GM21786 (cell line): ENCODE measurements around the gene DDX19B.
A peak's percentile ranks its signal among the peaks of the same experiment; 100 is the strongest.
"Not testable (repeated sequence)": the region's sequence is repeated elsewhere in the genome, so short reads cannot be mapped to it uniquely, and the experiment has no call there.

Experiments used
- ATAC-seq: cut with Tn5 transposase; IDR thresholded peaks from one replicate; pipeline ENCODE4 v1.9.1; 2021; ENCODE audit not compliant: unreplicated experiment

The DDX19B gene

DNA sequence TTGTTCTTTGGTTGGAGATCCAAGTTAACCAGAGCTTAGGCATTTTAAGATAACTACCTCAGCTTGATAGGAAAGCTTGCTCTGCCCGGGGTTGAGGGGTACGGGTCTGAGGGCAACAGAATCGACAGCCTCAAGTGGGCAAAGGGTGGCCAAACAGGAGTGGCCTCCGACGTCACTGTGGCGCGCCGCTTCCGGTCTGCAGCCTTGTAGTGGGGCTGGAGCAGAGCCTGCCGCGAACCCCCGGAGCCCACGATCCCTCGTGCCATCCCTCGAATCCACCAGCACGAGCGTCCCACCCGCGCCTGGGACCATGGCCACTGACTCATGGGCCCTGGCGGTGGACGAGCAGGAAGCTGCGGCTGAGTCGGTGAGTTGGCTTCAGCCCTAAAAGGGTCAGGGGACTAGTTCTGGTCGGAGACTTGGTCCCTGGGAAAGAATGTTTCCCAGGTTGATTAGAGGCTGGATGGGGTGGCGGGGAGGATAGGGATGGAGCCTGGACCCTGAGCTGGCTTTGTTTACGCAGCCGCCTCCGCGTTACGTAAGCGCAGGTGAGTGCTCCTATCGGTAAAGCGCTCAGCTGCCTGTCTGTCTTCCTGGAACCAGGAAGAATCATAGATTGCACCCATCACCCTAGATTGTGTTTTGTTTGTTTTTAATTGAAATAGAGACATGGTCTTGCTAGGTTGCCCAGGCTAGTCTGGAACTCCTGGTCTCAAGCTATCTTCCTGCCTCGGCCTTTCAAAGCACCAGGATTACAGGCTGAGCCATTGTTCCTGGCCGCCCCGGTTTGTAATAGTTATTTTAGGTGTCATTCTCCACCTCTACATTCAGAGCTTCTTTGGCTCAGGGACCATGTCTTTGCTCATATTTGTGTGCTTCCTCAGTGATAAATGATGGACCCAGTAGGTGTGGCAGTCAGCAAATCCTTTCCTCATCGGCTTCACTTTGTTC, at the start of gene DDX19B:
Gene DDX19B, plus strand, starts transcription at position 199 of the 951 bp plus-strand sequence. Its CDS starts 112 bp downstream, at position 311.
- peak; percentile 85 for ATAC-seq

DNA sequence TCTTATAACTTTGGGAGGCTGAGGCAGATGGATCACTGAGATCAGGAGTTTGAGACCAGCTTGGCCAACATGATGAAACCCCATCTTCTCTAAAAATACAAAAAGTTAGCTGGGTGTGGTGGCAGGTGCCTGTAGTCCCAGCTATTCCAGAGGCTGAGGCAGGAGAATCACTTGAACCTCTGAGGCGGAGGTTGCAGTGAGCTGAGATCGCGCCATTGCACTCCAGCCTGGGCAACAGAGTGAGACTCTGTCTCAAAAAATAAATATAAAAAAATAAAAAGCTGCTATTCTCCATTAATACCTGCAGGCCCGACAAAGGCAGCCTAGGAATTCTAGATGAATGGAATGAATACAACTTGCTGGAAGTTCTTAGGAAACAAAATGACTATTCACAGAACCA, 49.3 kb upstream of the DDX19B start:
- ATAC-seq: not testable (repeated sequence)

DNA sequence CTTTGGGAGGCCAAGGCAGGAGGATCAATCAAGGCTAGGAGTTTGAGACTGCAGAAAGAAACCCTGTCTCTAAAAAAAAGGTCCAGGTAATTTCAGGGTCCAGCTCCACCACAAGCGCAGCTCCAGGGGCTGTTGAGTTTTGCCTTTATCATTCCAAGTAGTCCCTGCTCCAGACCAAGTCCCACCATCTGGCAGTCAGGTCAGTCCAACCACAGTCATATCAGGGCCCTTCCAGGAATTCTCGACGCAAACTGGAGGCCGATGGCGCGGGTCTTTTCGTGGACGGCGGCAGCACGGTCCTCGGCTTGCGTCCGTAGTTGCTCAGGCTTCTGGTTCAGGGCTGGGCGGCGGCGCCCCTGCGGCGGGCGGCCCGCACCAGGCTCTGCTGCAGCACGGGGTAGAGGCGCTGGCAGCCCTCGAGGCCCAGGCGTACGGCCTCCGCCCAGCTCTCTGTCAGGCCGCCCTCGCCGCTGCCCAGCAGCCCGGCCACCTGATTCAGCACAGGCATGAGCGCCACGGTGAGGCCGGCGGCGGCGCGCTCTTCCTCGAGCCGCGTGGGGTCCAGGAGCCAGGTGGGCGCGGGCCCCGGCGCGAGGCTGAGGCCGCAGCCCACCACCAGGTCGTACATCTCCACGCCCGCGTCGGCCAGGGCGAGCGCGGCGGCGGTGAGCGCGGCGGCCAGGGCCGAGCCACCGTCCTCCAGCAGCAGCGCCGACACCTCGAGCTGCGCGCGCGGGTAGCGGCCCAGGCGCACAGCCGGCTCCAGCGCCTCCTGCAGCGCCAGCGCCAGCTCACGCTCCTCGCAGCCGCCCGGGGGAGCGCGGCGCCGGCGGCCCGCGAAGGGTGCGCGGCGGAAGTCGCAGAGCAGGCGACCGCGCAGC, 48.0 kb upstream of the DDX19B start:
- peak; percentile 38 for ATAC-seq

DNA sequence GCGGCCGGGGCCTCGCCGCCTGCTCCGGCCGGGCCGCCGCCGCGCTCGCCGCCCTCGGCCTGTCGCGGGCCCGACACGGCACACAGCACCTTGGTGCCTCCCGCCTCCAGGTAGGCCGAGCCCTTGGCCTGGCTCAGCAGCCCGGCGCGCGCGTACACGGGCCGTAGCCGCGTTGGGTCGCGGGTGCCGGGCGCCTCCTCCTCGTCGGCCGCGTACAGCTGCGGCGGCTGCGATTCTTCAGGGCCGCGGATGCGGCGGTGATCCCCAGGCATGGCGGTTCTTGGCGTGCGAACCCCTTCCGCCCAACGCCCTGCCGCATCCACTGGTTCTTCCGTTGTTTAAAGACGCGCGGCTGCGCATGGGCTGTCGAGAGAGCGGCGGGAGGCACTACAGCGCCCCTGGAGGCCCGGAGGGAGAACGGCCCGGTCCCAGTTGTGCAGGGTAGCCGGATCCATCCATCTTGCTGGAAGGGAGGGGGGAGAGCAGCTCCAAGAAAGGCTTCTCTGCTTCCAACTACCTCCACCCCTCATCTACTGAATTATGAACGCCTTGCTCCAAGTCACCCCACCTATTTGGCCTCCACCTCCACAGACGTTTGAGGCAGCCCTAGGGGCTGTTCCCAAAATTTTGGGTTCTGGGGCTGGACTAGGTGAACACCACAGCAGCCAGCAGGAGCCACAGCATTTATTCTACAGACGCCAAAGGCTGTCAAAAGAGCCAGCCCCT, 47.2 kb upstream of the DDX19B start, which contains the start of gene EXOSC6:
Gene EXOSC6, minus strand, starts transcription at position 312 of the 726 bp plus-strand sequence. Its CDS starts 40 bp downstream, at position 272.
- ATAC-seq: peak; percentile 87

DNA sequence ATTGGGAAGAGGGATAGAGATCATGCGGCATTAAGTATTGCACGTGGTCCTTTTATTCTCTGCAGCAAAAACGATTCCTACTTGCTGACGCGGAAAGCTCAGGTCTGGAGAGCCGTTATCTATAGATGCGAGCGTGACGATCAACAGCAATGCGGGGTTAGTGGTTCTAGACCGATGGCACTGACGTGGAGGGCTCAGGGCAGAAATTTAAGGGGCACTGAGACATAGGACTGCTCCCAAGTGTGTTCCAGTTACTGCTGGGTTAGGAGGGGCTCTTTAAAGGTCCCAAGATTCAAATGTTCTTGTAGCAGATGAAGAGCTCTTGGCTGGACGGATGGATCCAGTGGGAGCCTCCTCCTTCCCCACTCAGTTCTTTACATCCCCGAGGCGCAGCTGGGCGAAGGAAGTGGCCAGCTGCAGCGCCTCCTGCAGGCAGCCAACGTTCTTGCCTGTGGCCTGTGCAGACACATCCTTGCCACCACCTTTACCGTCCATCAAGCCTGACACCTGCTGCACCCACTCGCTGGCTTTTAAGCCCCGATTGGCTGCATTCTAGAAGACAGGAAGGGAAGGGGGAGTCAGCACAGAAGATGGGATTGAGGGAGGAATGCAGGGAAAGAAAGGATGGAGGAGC, 46.5 kb upstream of the DDX19B start:
- ATAC-seq: no peak

DNA sequence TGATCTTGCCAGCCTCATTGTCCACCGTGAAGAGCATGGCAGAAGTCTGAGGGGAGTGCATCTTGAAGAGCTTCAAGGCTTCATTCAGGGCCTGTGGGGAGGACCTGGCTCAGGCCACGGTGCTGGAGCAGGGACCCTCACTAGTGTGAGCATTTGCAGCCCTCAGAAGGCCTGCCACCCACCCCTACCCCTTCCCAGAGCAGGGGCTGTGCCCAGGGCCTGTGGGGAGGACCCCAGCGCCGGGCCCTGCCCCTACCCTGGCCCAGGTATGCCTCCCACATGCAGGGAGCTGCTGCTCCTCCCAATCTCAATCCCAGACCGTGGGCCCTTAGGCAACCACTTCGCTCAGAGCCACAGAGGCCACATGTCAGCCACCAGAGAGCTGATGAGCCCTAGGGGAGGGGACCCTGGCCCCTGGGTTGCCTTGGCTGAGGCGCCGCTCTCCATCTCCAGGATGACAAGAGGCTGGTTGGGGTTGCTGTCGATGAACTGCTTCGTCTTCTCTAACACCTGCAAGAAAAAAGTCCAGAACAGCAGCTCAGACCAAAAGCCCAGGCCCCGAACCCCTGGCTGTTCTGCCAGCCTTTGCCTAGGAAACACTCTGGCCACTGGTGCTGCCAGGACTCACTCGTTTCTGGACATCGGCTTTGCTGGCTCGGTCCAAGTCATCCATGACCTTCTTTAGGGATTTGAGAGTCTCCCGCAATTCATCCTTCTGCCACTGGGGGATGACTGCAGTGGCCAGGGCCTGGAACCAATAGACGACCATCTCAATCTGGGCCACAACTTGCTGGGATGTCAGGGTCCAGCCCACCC, 45.5 kb upstream of the DDX19B start:
- no peak for ATAC-seq

DNA sequence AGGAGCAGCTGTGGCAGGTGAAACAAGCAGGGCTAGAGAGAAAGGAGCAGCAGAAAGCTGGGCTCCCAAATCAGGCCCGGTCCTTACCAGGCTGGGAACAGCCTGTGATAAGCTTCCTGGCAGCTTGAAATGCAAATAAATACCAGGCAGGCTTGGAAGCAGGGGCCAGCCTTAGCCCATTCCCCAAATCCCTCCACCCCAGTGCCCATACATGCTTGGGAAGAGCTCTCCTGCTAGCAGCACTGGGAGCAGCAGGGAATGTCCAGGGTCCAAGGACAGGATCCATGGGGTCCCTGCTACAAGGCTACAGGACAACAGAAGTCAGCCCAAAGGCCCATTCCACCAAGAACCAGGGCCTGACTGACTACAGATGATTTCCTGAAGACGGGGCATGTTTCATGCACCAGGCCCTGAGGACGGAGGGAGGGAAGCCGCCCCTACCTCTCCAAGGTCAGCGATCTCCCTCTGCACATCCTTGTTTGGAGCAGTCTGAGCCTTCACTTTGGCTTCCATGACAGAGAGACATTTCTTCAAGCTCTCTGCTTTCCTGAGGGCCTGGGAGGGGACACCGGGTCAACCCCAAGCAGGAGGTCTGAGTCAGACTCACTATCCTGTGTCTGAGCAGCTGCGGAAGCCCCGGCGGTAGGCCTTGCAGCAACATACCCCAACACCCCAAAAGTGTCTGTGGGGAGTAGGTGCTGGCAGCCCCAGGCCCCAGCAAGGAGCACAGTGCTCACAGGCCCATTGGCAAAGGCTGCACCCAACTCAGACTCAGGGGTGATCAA, 44.6 kb upstream of the DDX19B start:
- ATAC-seq: no peak

DNA sequence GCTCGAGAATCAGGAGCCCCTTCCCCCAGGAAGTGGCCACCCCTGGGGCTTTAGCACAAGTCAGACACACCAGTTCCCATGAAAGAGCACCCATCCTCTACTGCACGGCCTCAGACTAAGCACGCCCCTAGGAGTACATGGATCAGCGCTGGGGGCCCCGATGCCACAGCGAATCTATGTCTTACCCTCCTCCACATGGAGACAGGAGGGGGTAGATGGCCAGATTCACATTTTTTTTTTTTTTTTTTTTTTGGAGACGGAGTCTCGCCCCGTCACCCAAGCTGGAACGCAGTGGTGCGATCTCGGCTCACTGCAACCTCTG, 44.1 kb upstream of the DDX19B start:
- no peak for ATAC-seq

DNA sequence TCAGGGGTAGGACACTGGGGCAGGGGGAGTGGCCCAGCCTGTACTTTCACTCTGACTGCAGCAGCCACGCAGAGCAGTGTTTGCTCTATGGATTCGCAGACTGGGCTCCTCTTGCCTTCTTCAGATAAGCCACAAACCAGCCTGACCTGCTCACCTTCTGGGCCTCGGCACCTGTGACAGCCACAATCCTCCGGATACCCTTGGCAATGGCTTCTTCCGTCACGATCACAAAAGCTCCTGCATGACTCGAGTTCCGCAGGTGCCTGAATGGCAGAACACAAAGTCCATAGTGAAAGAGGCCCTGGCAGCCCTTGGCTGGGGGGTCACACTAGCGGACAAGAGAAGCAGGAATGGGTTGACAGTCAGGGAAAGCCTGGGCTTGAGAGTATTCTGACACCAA, 43.4 kb upstream of the DDX19B start:
- no peak for ATAC-seq

DNA sequence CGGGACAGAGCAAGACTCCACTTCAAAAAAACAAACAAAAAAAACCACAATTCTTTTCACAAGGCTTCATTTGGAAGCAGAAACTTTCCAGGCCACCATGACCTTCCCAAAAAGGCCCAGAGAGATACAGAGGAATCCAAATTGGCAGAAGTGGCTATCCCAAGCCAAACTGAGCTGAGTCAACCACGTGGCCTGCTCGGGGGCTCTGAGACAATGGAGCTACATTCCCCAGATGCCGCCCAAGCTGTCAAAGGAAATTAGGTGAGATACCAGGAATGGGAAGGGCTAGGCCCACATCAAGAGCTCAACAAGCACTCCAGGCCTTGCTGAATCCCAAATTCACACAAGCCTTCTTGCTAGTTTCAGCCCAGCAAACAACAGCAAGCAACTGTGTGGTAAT, 41.6 kb upstream of the DDX19B start:
- ATAC-seq: no peak

DNA sequence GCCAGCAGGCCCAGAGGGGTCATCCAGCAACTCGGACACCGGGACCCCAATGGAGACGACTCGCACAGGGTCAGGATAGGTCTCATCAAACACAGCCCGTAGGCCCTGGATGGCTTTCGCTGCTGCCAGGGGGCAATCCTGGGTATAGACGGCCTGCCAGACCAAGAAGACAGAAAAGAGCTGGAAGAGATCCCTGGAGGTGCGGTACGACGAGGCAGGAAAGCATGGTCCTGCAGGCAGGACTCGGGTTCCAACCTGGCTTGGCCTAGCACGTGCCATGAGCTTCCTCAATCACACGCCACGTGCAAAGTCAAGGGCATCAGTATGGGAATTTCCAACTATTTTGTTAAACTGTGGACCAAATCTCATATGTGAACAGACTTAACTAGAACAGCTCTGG, 40.9 kb upstream of the DDX19B start:
- no peak for ATAC-seq

DNA sequence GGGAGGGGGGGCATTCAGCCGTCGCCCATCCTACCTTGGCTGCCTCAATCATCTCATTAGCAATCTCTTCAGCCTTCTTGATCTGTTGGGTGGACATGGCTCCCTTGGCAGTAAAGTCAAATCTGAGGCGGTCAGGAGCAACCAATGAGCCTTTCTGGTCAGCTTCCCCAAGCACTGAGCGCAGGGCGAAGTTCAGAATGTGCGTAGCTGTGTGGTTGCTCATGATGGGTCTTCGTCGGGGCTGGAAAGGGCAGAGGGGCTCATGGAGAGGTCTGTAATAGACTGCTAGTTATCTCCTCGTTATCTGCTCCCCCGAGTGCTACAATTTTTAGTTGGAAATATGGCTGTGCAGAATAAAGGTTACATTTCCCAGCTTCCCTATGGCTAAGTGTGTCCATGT, 40.0 kb upstream of the DDX19B start:
- ATAC-seq: no peak

DNA sequence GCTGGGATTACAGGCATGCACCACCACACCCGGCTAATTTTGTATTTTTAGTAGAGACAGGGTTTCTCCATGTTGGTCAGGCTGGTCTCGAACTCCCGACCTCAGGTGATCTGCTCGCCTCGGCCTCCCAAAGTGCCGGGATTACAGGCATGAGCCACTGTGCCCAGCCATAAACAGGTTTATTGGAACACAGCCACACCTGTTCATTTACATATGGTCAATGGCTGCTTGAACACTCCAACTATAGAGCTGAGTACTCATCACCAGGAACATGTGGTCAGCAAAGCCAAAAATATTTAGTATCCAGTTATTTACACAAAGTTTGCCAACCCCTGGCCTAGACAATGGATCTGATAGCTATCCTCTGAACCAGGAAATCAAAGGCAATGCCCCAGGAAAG, 39.1 kb upstream of the DDX19B start:
- not testable (repeated sequence) for ATAC-seq

DNA sequence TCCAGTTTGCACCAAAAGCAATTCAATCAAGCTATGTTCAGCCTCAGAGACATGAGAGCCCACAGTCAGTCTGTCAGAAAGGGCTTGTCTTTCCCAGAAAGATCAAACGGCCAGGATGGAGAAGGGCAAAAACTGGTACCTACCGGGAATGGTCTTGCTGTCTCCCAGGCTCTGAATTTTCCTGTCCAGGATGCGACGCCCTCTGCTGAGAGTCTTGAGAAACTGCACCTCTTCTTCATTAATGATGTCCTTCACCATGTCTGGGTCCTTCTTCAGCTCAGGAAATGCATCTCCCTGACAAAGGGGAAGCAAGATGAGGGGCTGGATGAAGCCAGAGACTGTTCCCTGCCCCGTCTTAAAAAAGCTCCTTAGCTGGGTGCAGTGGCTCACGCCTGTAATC, 31.5 kb upstream of the DDX19B start:
- ATAC-seq: no peak

DNA sequence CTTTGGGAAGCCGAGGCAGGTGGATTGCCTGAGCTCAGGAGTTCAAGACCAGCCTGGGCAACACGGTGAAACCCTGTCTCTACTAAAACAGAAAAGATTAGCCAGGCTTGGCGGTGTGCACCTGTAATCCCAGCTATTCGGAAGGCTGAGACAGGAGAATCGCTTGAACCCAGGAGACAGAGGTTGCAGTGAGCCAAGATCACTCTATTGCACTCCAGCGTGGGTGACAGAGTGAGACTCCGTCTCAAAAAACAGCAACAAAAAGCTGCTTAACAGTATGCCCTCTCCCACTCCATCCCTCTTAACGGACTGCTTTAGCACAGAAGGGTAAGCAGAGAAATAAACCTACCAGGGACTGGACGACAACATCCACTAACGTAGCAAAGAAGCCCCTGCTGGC, 31.1 kb upstream of the DDX19B start:
- not testable (repeated sequence) for ATAC-seq

DNA sequence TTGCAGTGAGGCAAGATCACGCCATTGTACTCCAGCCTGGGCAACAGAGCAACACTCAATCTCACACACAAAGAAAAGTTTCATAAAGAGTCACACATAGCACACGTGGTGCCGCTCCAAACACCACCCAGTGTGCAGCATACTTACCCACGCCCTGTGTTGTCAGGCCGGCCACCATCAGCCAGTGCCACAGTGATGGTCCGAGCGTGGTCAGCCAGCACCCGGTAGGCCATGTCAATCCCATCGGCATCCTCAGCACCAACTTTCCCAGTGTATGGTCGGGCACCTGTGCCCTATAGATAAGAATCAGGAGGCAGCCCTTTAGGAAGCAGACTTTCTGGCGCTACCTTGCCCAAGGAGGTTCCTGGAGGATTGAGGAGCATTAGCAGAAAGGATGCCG, 29.5 kb upstream of the DDX19B start:
- ATAC-seq: no peak

DNA sequence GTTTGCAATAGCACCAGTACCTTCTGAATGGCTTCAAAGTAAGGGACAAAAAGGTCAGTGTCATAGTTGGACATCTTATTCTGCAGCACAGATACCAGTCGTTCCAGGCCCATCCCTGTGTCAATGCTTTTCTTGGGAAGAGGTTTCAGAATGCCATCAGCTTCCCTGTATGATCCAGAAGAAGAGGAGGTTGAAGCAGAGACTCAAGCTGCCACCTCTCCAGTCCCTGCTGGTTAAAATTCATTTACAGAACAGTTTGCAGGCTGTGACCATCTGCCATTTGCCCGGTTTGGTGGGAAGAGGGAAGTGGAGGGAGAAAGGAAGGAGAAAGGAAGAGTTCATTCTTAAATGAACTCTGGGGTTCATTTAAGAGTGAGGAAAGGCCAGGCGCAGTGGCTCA, 28.8 kb upstream of the DDX19B start:
- ATAC-seq: no peak

DNA sequence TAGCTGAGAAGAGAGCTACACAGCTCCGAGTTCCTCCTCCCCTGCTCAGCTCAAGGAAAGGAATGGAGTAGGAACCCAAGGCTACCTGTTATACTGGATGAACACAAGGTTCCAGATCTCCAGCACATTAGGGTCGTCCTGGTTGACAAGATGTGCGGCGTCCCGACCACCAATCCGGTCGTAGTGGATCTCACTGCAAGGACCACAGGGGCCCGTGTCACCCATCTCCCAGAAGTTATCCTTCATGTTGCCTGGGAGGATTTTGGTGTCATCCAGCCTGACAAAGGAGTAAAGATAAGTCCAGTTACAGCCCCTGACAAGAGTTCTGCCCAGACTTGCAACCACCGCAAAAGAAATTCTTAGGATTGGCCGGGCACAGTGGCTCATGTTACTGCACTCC, 27.3 kb upstream of the DDX19B start:
- ATAC-seq: no peak

DNA sequence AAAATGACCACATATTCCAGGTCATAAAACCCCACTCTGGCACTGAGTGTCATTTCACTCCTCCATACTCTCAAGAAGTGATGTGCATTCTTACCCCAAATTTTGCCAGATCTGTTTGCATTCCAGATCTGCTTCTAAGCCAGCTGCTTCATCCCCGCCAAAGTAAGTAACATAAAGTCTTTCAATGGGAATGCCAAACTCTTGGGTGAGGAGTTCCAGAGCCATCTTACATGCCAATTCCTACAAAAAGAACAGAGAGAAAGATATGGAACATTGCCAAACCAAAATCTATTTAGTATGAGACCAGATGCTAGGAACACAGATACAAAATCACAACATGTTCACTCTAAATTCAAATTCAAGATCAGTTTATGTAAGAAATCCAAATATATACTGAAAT, 22.6 kb upstream of the DDX19B start:
- no peak for ATAC-seq
